Neuronal stem cell (in vitro differentiated cells): ENCODE results near the gene PRDM2. TPM values are rescaled to one million over a fixed set of nuclear protein-coding genes. Genes with fewer than 3 reads are reported as not detected.

Experiments
- DNase-seq: peaks from one replicate; pipeline ENCODE4 v3.0.0-alpha.2; 2013; ENCODE audit warnings: low spot score
- H2AFZ ChIP-seq: one replicate; pipeline ENCODE4 v1.6.1; 2013; ENCODE audit warnings: mild to moderate bottlenecking, low read length, inconsistent platforms
- H2AK5ac ChIP-seq: 2 replicates; pipeline ENCODE4 v1.6.1; 2013; ENCODE audit warnings: low read depth, mild to moderate bottlenecking, inconsistent platforms, low read length, moderate library complexity, mixed read lengths
- H2BK120ac ChIP-seq: 2 replicates; pipeline ENCODE4 v1.6.1; 2013; ENCODE audit warnings: low read depth, mild to moderate bottlenecking, inconsistent platforms, low read length, moderate library complexity, mixed read lengths
- H2BK12ac ChIP-seq: one replicate; pipeline ENCODE4 v1.6.1; 2013; ENCODE audit warnings: low read length, inconsistent platforms
- H2BK15ac ChIP-seq: 2 replicates; pipeline ENCODE4 v1.6.1; 2013; ENCODE audit warnings: mild to moderate bottlenecking, low read length, inconsistent platforms, mixed read lengths
- H2BK5ac ChIP-seq: one replicate; pipeline ENCODE4 v1.6.1; 2013; ENCODE audit warnings: inconsistent platforms, mild to moderate bottlenecking, low read length, moderate library complexity
- H3K14ac ChIP-seq: one replicate; pipeline ENCODE4 v1.6.1; 2013; ENCODE audit warnings: low read length, inconsistent platforms
- H3K18ac ChIP-seq: 2 replicates; pipeline ENCODE4 v1.6.1; 2013; ENCODE audit warnings: low read length, inconsistent platforms
- H3K23ac ChIP-seq: 2 replicates; pipeline ENCODE4 v1.6.1; 2013; ENCODE audit warnings: low read depth, mild to moderate bottlenecking, mixed read lengths, low read length, inconsistent platforms; ENCODE audit not compliant: poor library complexity
- H3K27ac ChIP-seq: replicated peaks from 3 replicates; pipeline ENCODE4 v1.5.1; 2013; ENCODE audit warnings: low read length, inconsistent platforms
- H3K27me3 ChIP-seq, 3 experiments: 2 replicates each; pipeline ENCODE4 v1.6.1; 2013; ENCODE audit warnings: low read length in 3 of 3, mild to moderate bottlenecking in 2 of 3, inconsistent platforms in 1 of 3, low read depth in 1 of 3, mixed read lengths in 1 of 3, moderate library complexity in 1 of 3; ENCODE audit not compliant: control insufficient read depth in 3 of 3, insufficient read depth in 3 of 3
- H3K36me3 ChIP-seq, 2 donors: replicated peaks in 1 of 2; 2 replicates each; pipeline ENCODE4 v1.6.1; 2013; ENCODE audit warnings: low read length in 2 of 2; ENCODE audit not compliant: control insufficient read depth in 2 of 2, insufficient read depth in 2 of 2
- H3K4ac ChIP-seq: 2 replicates; pipeline ENCODE4 v1.6.1; 2013; ENCODE audit warnings: inconsistent platforms, mild to moderate bottlenecking, low read length, moderate library complexity
- H3K4me1 ChIP-seq, 2 donors: 1 replicate in 1 of 2; 2 replicates in 1 of 2; pipeline ENCODE4 v1.6.1; 2013; ENCODE audit warnings: low read length in 2 of 2, low read depth in 1 of 2; ENCODE audit not compliant: control insufficient read depth in 2 of 2, insufficient read depth in 1 of 2
- H3K4me2 ChIP-seq: one replicate; pipeline ENCODE4 v1.6.1; 2013; ENCODE audit warnings: mild to moderate bottlenecking, low read length, inconsistent platforms; ENCODE audit not compliant: insufficient read depth, poor library complexity, severe bottlenecking
- H3K4me3 ChIP-seq, 2 donors: 2 replicates each; pipeline ENCODE4 v1.5.1; 2013; ENCODE audit warnings: low read length in 2 of 2, mild to moderate bottlenecking in 2 of 2, inconsistent platforms in 1 of 2, moderate library complexity in 1 of 2
- H3K79me1 ChIP-seq: one replicate; pipeline ENCODE4 v1.6.1; 2013; ENCODE audit warnings: low read depth, mild to moderate bottlenecking, inconsistent platforms, low read length, moderate library complexity
- H3K9ac ChIP-seq: one replicate; pipeline ENCODE4 v1.6.1; 2013; ENCODE audit warnings: mild to moderate bottlenecking, low read depth, low read length, inconsistent platforms; ENCODE audit not compliant: poor library complexity
- H3K9me3 ChIP-seq, 2 donors: replicated peaks in 1 of 2; 2 replicates each; pipeline versions ENCODE3 to v1.6.1; 2013; ENCODE audit warnings: low read length in 2 of 2, mild to moderate bottlenecking in 2 of 2, inconsistent platforms in 1 of 2, low read depth in 1 of 2, mixed read lengths in 1 of 2, moderate library complexity in 1 of 2; ENCODE audit not compliant: control insufficient read depth in 2 of 2, insufficient read depth in 1 of 2
- H4K8ac ChIP-seq: one replicate; pipeline ENCODE4 v1.6.1; 2013; ENCODE audit warnings: low read depth, mild to moderate bottlenecking, inconsistent platforms, low read length, moderate library complexity
- H4K91ac ChIP-seq: one replicate; pipeline ENCODE4 v1.6.1; 2013; ENCODE audit warnings: low read length, low read depth, mild to moderate bottlenecking, inconsistent platforms; ENCODE audit not compliant: poor library complexity
- WGBS, 2 donors: extraction: QIAGEN DNeasy Blood & Tissue Kit; methylation state at CpG; one replicate each; pipeline ENCODE4 v1.1.7; 2013; ENCODE audit warnings: missing lambda C conversion rate in 2 of 2, mixed read lengths in 1 of 2; ENCODE audit not compliant: insufficient read length in 2 of 2, insufficient replicate concordance in 1 of 2; ENCODE audit errors: extremely low coverage in 2 of 2; 5-methylcytosine and 5-hydroxymethylcytosine counted together
- polyA plus RNA-seq, 2 experiments: library from polyadenylated mRNA; stranded (reverse); fragments of 200-250 nt; gene quantifications; one replicate each; pipeline ENCODE4 v1.2.3, GENCODE V29; 2013

Gene PRDM2
- 27.5 TPM for polyA plus RNA-seq (2013, experiment 1 of 2)
- polyA plus RNA-seq (2013, experiment 2 of 2), result 26.8 TPM

- Histone ChIP-seq H2AFZ (peak within 1 kb of the TSS; percentile 98), H3K4me2 (peak within 1 kb of the TSS; percentile 68), H3K18ac (peak within 1 kb of the TSS; percentile 98), H3K27ac (no peak within 1 kb of the TSS), H3K4me3 (peak within 1 kb of the TSS; percentile 53 to 87), H3K79me1 (peaks cover 6% of the 10 kb centered on the region), H3K4me1 (peaks cover 0 to 6% of the 10 kb centered on the region in 2 donors), H4K91ac (no peak within 1 kb of the TSS), H3K9ac (peak within 1 kb of the TSS; percentile 87), H2BK120ac (no peak within 1 kb of the TSS), H2BK12ac (no peak within 1 kb of the TSS), H3K36me3 (no peaks in the 10 kb centered on the region), H3K23ac (peak within 1 kb of the TSS; percentile 47), H3K27me3 (no peaks in the 10 kb centered on the region), H3K9me3 (peaks cover 0 to 13% of the 10 kb centered on the region in 2 donors), H2AK5ac (no peak within 1 kb of the TSS), H2BK15ac (no peak within 1 kb of the TSS), H4K8ac (peak within 1 kb of the TSS; percentile 72), H2BK5ac (peak within 1 kb of the TSS; percentile 55), H3K14ac (no peak within 1 kb of the TSS), H3K4ac (no peak within 1 kb of the TSS)
- DNase-seq, result peak; percentile 27
- no CpG with 5 or more reads among the region's 87 CpGs for WGBS, 2 donors
These were observed at the start of gene PRDM2 for GRCh38 chr1:13699936-13700520. TSS of gene PRDM2 (plus strand) at chr1:13700188. CDS start at chr1:13715606, 15,418 bp downstream.

- Histone ChIP-seq H3K4me2 (no peak overlapping the region), H3K18ac (no peak overlapping the region), H3K9ac (no peak overlapping the region), H3K9me3 (peaks cover 0 to 3% of the 10 kb centered on the region in 2 donors), H3K36me3 (no peaks in the 10 kb centered on the region), H3K27me3 (no peaks in the 10 kb centered on the region), H3K27ac (no peak overlapping the region), H3K79me1 (no peaks in the 10 kb centered on the region), H3K23ac (no peak overlapping the region), H2AK5ac (no peak overlapping the region), H2BK120ac (no peak overlapping the region), H3K4me3 (no peak overlapping the region), H2BK12ac (no peak overlapping the region), H4K91ac (no peak overlapping the region), H3K4ac (no peak overlapping the region), H2BK15ac (no peak overlapping the region), H3K4me1 (no peaks in the 10 kb centered on the region), H4K8ac (no peak overlapping the region), H3K14ac (no peak overlapping the region), H2AFZ (no peak overlapping the region), H2BK5ac (no peak overlapping the region)
- no CpG with 5 or more reads among the region's 3 CpGs for WGBS, 2 donors
- no peak for DNase-seq
These were observed 48.7 kb upstream of the PRDM2 start for GRCh38 chr1:13651279-13651678.

GRCh38 chr1:13652238-13652637 lies 47.8 kb upstream of the PRDM2 start:
- Histone ChIP-seq H3K4me3 (no peak overlapping the region), H4K8ac (no peak overlapping the region), H3K4me1 (no peaks in the 10 kb centered on the region), H3K27me3 (no peaks in the 10 kb centered on the region), H4K91ac (no peak overlapping the region), H3K9ac (no peak overlapping the region), H3K18ac (no peak overlapping the region), H3K27ac (no peak overlapping the region), H2BK12ac (no peak overlapping the region), H3K9me3 (peaks cover 0 to 2% of the 10 kb centered on the region in 2 donors), H3K14ac (no peak overlapping the region), H2AFZ (no peak overlapping the region), H3K79me1 (no peaks in the 10 kb centered on the region), H2BK120ac (no peak overlapping the region), H3K36me3 (no peaks in the 10 kb centered on the region), H2BK5ac (no peak overlapping the region), H2BK15ac (no peak overlapping the region), H3K4ac (no peak overlapping the region), H3K4me2 (no peak overlapping the region), H3K23ac (no peak overlapping the region), H2AK5ac (no peak overlapping the region)
- WGBS, 2 donors, result no CpG with 5 or more reads among the region's 1 CpG
- no peak for DNase-seq

GRCh38 chr1:13661539-13661938 lies 38.4 kb upstream of the PRDM2 start:
- Histone ChIP-seq H3K27me3 (no peaks in the 10 kb centered on the region), H3K4me1 (peaks cover 0 to 3% of the 10 kb centered on the region in 2 donors), H2BK5ac (no peak overlapping the region), H3K36me3 (no peaks in the 10 kb centered on the region), H2AK5ac (no peak overlapping the region), H2BK120ac (no peak overlapping the region), H3K27ac (no peak overlapping the region), H2AFZ (no peak overlapping the region), H2BK12ac (no peak overlapping the region), H2BK15ac (no peak overlapping the region), H3K14ac (no peak overlapping the region), H3K79me1 (peaks cover 1% of the 10 kb centered on the region), H4K91ac (no peak overlapping the region), H3K23ac (no peak overlapping the region), H3K18ac (no peak overlapping the region), H3K4me2 (no peak overlapping the region), H3K4me3 (no peak overlapping the region), H3K4ac (no peak overlapping the region), H3K9me3 (peaks cover 0 to 3% of the 10 kb centered on the region in 2 donors), H4K8ac (no peak overlapping the region), H3K9ac (no peak overlapping the region)
- DNase-seq, result no peak
- no CpG with 5 or more reads among the region's 5 CpGs for WGBS, 2 donors
